HCT116 (cell line): ENCODE results near the gene ADGRB2. TPM values are rescaled to one million over a fixed set of nuclear protein-coding genes. Genes with fewer than 3 reads are reported as not detected.

Experiments used
- ATAC-seq: fragments of 200-7000 bp; cut with Tn5 transposase; 2 replicates; pipeline ENCODE4 v1.9.1; 2020; ENCODE audit warnings: mild to moderate bottlenecking, moderate library complexity
- BruUV-seq: library from RNA; stranded (reverse); fragments of 400-500 nt; replicated peaks from 2 replicates; lab custom pipeline; 2021; lab: Mats Ljungman, UMichigan
- CTCF ChIA-PET: fragments of 300-600 bp; sonication (Branson Sonifier 250); formaldehyde crosslinking; loops from one replicate; lab custom pipeline; 2021; ENCODE audit warnings: antibody characterized with exemption; lab: Charles Lee
- POLR2A ChIA-PET: fragments of 300-600, 350-600 bp; sonication (Branson Sonifier 250); formaldehyde crosslinking; loops from one replicate; lab custom pipeline; 2021; ENCODE audit warnings: antibody characterized with exemption; lab: Charles Lee
- RAD21 ChIA-PET, 2 experiments: fragments of 300-600 bp; sonication (Branson Sonifier 250); formaldehyde crosslinking; loops; one replicate each; lab custom pipeline; 2023; ENCODE audit warnings: low total read pairs in 2 of 2; ENCODE audit not compliant: uncharacterized antibody in 2 of 2, unreplicated experiment in 2 of 2, low non-redundant PET in 1 of 2; lab: Charles Lee
- DNase-seq: peaks from one replicate; pipeline ENCODE4 v3.0.0-alpha.2; 2010; ENCODE audit warnings: low read depth, low spot score
- H2AFZ ChIP-seq: fragments of 200-600 bp; shearing (Covaris generic), sonication (generic); 2 replicates; pipeline ENCODE4 v1.6.1; 2017; ENCODE audit warnings: low read depth, mixed run types, mixed read lengths, antibody characterized with exemption, low read length; ENCODE audit not compliant: poor library complexity, severe bottlenecking
- H3K27ac ChIP-seq: 2 replicates; pipeline ENCODE4 v1.5.1; 2012; ENCODE audit warnings: low read depth, low read length
- H3K27me3 ChIP-seq: fragments of 200-600 bp; sonication (generic); 2 replicates; pipeline ENCODE4 v1.6.1; 2016; ENCODE audit warnings: mixed run types, low read length, mixed read lengths; ENCODE audit not compliant: insufficient read depth
- H3K36me3 ChIP-seq, 2 experiments: fragments of 200-500 bp in 1 of 2; fragments of 200-600 bp in 1 of 2; sonication (Bioruptor generic) in 1 of 2; sonication (generic) in 1 of 2; 2 replicates each; pipeline versions ENCODE4 v1.5.1 to v1.6.1; 2014 to 2016; ENCODE audit warnings: low read length in 2 of 2, inconsistent platforms in 1 of 2, mixed read lengths in 1 of 2, mixed run types in 1 of 2; ENCODE audit not compliant: insufficient read depth in 2 of 2, control insufficient read depth in 1 of 2
- H3K4me1 ChIP-seq, 2 experiments: fragments of 200-600 bp in 1 of 2; sonication (generic) in 1 of 2; 2 replicates each; pipeline versions ENCODE4 v1.5.1 to v1.6.1; 2012 to 2017; ENCODE audit warnings: low read length in 2 of 2, inconsistent platforms in 1 of 2, mild to moderate bottlenecking in 1 of 2, mixed read lengths in 1 of 2, mixed run types in 1 of 2, moderate library complexity in 1 of 2; ENCODE audit not compliant: insufficient read depth in 2 of 2, control insufficient read depth in 1 of 2
- H3K4me2 ChIP-seq: fragments of 200-600 bp; sonication (generic); 2 replicates; pipeline ENCODE4 v1.6.1; 2017; ENCODE audit warnings: mixed run types, low read length, mixed read lengths
- H3K4me3 ChIP-seq, 2 experiments: fragments of 200-600 bp in 1 of 2; sonication (generic) in 1 of 2; replicated peaks in 1 of 2; 2 replicates each; pipeline ENCODE4 v1.5.1; 2011 to 2016; ENCODE audit warnings: low read length in 2 of 2, control low read depth in 1 of 2, low read depth in 1 of 2, mild to moderate bottlenecking in 1 of 2, mixed read lengths in 1 of 2, mixed run types in 1 of 2
- H3K79me2 ChIP-seq: fragments of 200-600 bp; sonication (generic); 2 replicates; pipeline ENCODE4 v1.6.1; 2017; ENCODE audit warnings: mild to moderate bottlenecking, mixed run types, low read length, moderate library complexity, mixed read lengths; ENCODE audit not compliant: insufficient read depth
- H3K9ac ChIP-seq: fragments of 200-600 bp; sonication (generic); 2 replicates; pipeline ENCODE4 v1.6.1; 2016; ENCODE audit warnings: low read length, mixed read lengths
- H3K9me2 ChIP-seq: fragments of 200-600 bp; sonication (generic), shearing (Covaris generic); 2 replicates; pipeline ENCODE4 v1.6.1; 2017; ENCODE audit warnings: mixed run types, mild to moderate bottlenecking, moderate library complexity; ENCODE audit not compliant: insufficient read depth
- H3K9me3 ChIP-seq, 2 experiments: fragments of 200-500 bp in 1 of 2; fragments of 200-600 bp in 1 of 2; sonication (Bioruptor generic) in 1 of 2; sonication (generic) in 1 of 2; 2 replicates each; pipeline ENCODE4 v1.6.1; 2014 to 2017; ENCODE audit warnings: low read length in 2 of 2, mixed read lengths in 2 of 2, inconsistent platforms in 1 of 2, low read depth in 1 of 2, mild to moderate bottlenecking in 1 of 2, mixed run types in 1 of 2, moderate library complexity in 1 of 2; ENCODE audit not compliant: control insufficient read depth in 1 of 2, insufficient read depth in 1 of 2
- H4K20me1 ChIP-seq: fragments of 200-600 bp; sonication (generic), shearing (Covaris generic); 2 replicates; pipeline ENCODE4 v1.6.1; 2017; ENCODE audit warnings: mixed run types, mild to moderate bottlenecking, moderate library complexity; ENCODE audit not compliant: insufficient read depth
- CEBPB ChIP-seq: IDR thresholded peaks from 2 replicates; pipeline ENCODE4 v1.6.1; 2012; ENCODE audit warnings: low read depth
- EZH2 ChIP-seq: fragments of 200-600 bp; sonication (generic); IDR thresholded peaks from 2 replicates; pipeline ENCODE4 v1.6.1; 2017; ENCODE audit warnings: antibody characterized with exemption, mixed run types
- EZH2phosphoT487 ChIP-seq: fragments of 200-600 bp; IDR thresholded peaks from 2 replicates; pipeline ENCODE4 v1.6.1; 2018; ENCODE audit warnings: antibody characterized with exemption, borderline replicate concordance
- FOSL1 ChIP-seq: IDR thresholded peaks from 2 replicates; pipeline ENCODE4 v1.6.1; 2012; ENCODE audit warnings: low read depth
- JUND ChIP-seq: IDR thresholded peaks from 2 replicates; pipeline ENCODE4 v1.6.1; 2012
- POLR2A ChIP-seq: IDR thresholded peaks from 2 replicates; pipeline ENCODE4 v1.7.0; 2011; ENCODE audit warnings: borderline replicate concordance; ENCODE audit not compliant: insufficient read depth, insufficient read length; ENCODE audit errors: extremely low read depth
- POLR2AphosphoS5 ChIP-seq: IDR thresholded peaks from 2 replicates; pipeline ENCODE4 v1.6.1; 2011; ENCODE audit warnings: mild to moderate bottlenecking, low read depth, low read length, moderate library complexity
- RAD21 ChIP-seq: IDR thresholded peaks from 2 replicates; pipeline ENCODE4 v1.6.1; 2012; ENCODE audit warnings: low read depth, mild to moderate bottlenecking
- SRF ChIP-seq: IDR thresholded peaks from 2 replicates; pipeline ENCODE4 v1.6.1; 2012; ENCODE audit warnings: low read depth
- YY1 ChIP-seq: IDR thresholded peaks from 2 replicates; pipeline ENCODE4 v1.6.1; 2011; ENCODE audit warnings: low read length, low read depth, moderate library complexity, mild to moderate bottlenecking; ENCODE audit not compliant: insufficient replicate concordance; ENCODE audit errors: extremely low read depth
- ZFX ChIP-seq: fragments of 450-650 bp; IDR thresholded peaks from 2 replicates; pipeline ENCODE4 v1.6.1; 2017
- intact Hi-C: fragments of 100-400 bp; cut with micrococcal nuclease; formaldehyde crosslinking; loops from 2 replicates; pipeline ENCODE4 v1.10.0; 2022
- total RNA-seq: library from RNA; stranded (reverse); gene quantifications from one replicate; pipeline ENCODE4 v1.2.1, GENCODE V29; 2021; ENCODE audit not compliant: unreplicated experiment
- TF ChIP-seq, protein P1 (sequence below): IDR thresholded peaks from 2 replicates; pipeline ENCODE4 v1.6.1; 2011; ENCODE audit warnings: mild to moderate bottlenecking, low read length, moderate library complexity; ENCODE audit not compliant: insufficient replicate concordance; ENCODE audit errors: extremely low read depth
- TF ChIP-seq, protein P2 (sequence below): IDR thresholded peaks from 2 replicates; pipeline ENCODE4 v1.6.1; 2012; ENCODE audit warnings: low read depth

ADGRB2 gene
- total RNA-seq, 1 experiment from 2014 or later = 10.1 TPM

DNA sequence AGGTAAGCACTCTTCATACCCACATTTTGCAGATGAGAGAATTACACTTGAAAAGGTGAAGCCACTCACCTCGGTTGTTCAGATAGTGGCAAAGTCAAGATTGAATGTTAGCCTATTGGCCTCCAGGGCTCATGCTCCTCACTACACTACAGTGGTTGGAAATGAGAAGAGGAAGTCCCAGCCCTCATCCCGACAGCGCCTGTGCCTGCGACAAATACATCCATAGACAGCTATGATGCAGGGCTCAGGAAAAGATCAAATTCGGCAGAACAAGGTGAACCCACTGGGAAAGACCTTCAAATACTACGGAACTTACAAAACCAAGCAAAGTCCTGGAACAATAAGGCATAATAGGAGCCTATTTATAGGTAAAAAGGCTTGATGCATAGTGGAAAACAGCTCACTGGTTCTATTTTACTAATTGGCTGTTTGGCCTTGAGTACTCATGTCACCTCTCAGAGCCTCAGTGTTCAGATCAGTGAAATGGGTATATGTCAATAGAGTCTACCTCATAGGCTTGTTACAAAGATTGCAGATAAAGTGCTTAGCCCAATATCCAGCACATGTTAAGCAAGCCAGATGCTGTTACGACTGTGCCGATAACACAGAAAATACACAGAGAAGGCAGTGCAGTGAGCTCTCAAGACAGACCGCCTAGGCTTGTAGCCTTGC is 48.2 kb upstream of the ADGRB2 start:
- Histone ChIP-seq H3K27me3 (no peaks in the 10 kb centered on the region), H3K9me3 (no peaks in the 10 kb centered on the region), H3K27ac (no peak overlapping the region), H3K79me2 (no peaks in the 10 kb centered on the region), H3K36me3 (no peaks in the 10 kb centered on the region), H3K9me2 (no peaks in the 10 kb centered on the region), H3K4me1 (peaks cover 3 to 12% of the 10 kb centered on the region in 2 experiments; a peak in 3 of 4 replicates), H3K4me3 (no peak overlapping the region), H2AFZ (no peak overlapping the region), H4K20me1 (no peaks in the 10 kb centered on the region), H3K9ac (no peak overlapping the region), H3K4me2 (no peak overlapping the region)
- ChIA-PET POLR2A (no interaction called here), RAD21 (interaction anchor here in 1 of 2 experiments (0.6 kb wide), 1 partner anchor 251 kb away, joined by 3 read pairs; no protein-coding TSS in a partner anchor), CTCF (no interaction called here)
- no TSS peak for BruUV-seq
- TF ChIP-seq EZH2phosphoT487 = no peak
- TF ChIP-seq, protein P1, sequence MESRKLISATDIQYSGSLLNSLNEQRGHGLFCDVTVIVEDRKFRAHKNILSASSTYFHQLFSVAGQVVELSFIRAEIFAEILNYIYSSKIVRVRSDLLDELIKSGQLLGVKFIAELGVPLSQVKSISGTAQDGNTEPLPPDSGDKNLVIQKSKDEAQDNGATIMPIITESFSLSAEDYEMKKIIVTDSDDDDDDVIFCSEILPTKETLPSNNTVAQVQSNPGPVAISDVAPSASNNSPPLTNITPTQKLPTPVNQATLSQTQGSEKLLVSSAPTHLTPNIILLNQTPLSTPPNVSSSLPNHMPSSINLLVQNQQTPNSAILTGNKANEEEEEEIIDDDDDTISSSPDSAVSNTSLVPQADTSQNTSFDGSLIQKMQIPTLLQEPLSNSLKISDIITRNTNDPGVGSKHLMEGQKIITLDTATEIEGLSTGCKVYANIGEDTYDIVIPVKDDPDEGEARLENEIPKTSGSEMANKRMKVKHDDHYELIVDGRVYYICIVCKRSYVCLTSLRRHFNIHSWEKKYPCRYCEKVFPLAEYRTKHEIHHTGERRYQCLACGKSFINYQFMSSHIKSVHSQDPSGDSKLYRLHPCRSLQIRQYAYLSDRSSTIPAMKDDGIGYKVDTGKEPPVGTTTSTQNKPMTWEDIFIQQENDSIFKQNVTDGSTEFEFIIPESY = no peak
- no peak for TF ChIP-seq JUND
- TF ChIP-seq EZH2 = no peak
- no peak for TF ChIP-seq SRF
- no peak for TF ChIP-seq CEBPB
- no peak for TF ChIP-seq POLR2AphosphoS5
- no peak for TF ChIP-seq RAD21
- TF ChIP-seq ZFX = no peak
- no peak for TF ChIP-seq POLR2A
- TF ChIP-seq, protein P2, sequence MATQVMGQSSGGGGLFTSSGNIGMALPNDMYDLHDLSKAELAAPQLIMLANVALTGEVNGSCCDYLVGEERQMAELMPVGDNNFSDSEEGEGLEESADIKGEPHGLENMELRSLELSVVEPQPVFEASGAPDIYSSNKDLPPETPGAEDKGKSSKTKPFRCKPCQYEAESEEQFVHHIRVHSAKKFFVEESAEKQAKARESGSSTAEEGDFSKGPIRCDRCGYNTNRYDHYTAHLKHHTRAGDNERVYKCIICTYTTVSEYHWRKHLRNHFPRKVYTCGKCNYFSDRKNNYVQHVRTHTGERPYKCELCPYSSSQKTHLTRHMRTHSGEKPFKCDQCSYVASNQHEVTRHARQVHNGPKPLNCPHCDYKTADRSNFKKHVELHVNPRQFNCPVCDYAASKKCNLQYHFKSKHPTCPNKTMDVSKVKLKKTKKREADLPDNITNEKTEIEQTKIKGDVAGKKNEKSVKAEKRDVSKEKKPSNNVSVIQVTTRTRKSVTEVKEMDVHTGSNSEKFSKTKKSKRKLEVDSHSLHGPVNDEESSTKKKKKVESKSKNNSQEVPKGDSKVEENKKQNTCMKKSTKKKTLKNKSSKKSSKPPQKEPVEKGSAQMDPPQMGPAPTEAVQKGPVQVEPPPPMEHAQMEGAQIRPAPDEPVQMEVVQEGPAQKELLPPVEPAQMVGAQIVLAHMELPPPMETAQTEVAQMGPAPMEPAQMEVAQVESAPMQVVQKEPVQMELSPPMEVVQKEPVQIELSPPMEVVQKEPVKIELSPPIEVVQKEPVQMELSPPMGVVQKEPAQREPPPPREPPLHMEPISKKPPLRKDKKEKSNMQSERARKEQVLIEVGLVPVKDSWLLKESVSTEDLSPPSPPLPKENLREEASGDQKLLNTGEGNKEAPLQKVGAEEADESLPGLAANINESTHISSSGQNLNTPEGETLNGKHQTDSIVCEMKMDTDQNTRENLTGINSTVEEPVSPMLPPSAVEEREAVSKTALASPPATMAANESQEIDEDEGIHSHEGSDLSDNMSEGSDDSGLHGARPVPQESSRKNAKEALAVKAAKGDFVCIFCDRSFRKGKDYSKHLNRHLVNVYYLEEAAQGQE = no peak
- no peak for TF ChIP-seq YY1
- no peak for TF ChIP-seq FOSL1
- ATAC-seq (no peak), DNase-seq (no peak)
- intact Hi-C loops = loop anchor here (10.0 kb wide), 1 partner anchor 253 kb away; no protein-coding TSS in a partner anchor
